ENCODE results near the gene PRICKLE1.
"Not testable (repeated sequence)": the region's sequence is repeated elsewhere in the genome, so short reads cannot be mapped to it uniquely, and the experiment has no call there.

PRICKLE1 gene

GRCh38 chr12:42556917-42557316 is 32.6 kb downstream of the PRICKLE1 start:
- no peaks in the 10 kb centered on the region for H3K4me1 ChIP-seq (ENCODE audit: control insufficient read depth, insufficient read depth, low read length)
- no peaks in the 10 kb centered on the region for H3K27me3 ChIP-seq (ENCODE audit: control insufficient read depth in 1 of 2, insufficient read depth in 2 of 2, low read length in 2 of 2)
- H3K27ac ChIP-seq (ENCODE audit: low read length), result no peak overlapping the region
- H3K4me3 ChIP-seq (ENCODE audit: low read length in 2 of 2), result no peak overlapping the region
- no peak overlapping the region for H3K9ac ChIP-seq (ENCODE audit: low read length in 2 of 2)
- no peaks in the 10 kb centered on the region for H3K9me3 ChIP-seq (ENCODE audit: control insufficient read depth in 2 of 2, low read length in 2 of 2)
- H3K36me3 ChIP-seq (ENCODE audit: control insufficient read depth in 2 of 2, insufficient read depth in 2 of 2, low read length in 2 of 2), result no peaks in the 10 kb centered on the region

- Histone ChIP-seq H3K9ac (ENCODE audit: low read length in 2 of 2) (no peak overlapping the region), H3K9me3 (ENCODE audit: control insufficient read depth in 2 of 2, low read length in 2 of 2) (no peaks in the 10 kb centered on the region), H3K36me3 (ENCODE audit: control insufficient read depth in 2 of 2, insufficient read depth in 2 of 2, low read length in 2 of 2) (no peaks in the 10 kb centered on the region), H3K4me1 (ENCODE audit: control insufficient read depth, insufficient read depth, low read length) (no peaks in the 10 kb centered on the region), H3K27ac (ENCODE audit: low read length) (no peak overlapping the region), H3K27me3 (ENCODE audit: control insufficient read depth in 1 of 2, insufficient read depth in 2 of 2, low read length in 2 of 2) (no peaks in the 10 kb centered on the region), H3K4me3 (ENCODE audit: low read length in 2 of 2) (no peak overlapping the region)
Observed at GRCh38 chr12:42552822-42553221, 36.7 kb downstream of the PRICKLE1 start.

DNA sequence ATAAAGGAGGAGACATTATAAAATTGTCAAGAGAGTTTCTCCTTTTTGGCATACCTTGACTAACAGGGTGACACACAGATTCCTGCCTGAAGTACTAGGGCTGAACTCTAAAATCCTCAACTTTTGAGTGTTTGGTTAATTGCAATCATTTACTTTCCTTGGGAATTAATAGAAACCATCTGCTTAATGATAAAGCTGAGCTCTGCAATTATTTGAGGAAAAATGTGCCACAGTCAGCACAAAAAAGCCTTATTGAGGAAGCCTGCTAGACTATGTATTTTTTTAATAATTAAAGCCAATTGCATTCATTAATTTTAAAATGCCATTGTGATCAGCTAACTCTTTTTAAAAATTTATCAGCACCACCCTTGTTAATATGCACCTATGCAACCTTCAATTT is 38.7 kb downstream of the PRICKLE1 start:
- H3K36me3 ChIP-seq (ENCODE audit: control insufficient read depth in 2 of 2, insufficient read depth in 2 of 2, low read length in 2 of 2), result no peaks in the 10 kb centered on the region
- H3K9ac ChIP-seq (ENCODE audit: low read length in 2 of 2), result no peak overlapping the region
- no peaks in the 10 kb centered on the region for H3K4me1 ChIP-seq (ENCODE audit: control insufficient read depth, insufficient read depth, low read length)
- H3K9me3 ChIP-seq (ENCODE audit: control insufficient read depth in 2 of 2, low read length in 2 of 2), result no peaks in the 10 kb centered on the region
- no peak overlapping the region for H3K4me3 ChIP-seq (ENCODE audit: low read length in 2 of 2)
- no peak overlapping the region for H3K27ac ChIP-seq (ENCODE audit: low read length)
- no peaks in the 10 kb centered on the region for H3K27me3 ChIP-seq (ENCODE audit: control insufficient read depth in 1 of 2, insufficient read depth in 2 of 2, low read length in 2 of 2)

- Histone ChIP-seq H3K4me1 (ENCODE audit: control insufficient read depth, insufficient read depth, low read length) (no peaks in the 10 kb centered on the region), H3K36me3 (ENCODE audit: control insufficient read depth in 2 of 2, insufficient read depth in 2 of 2, low read length in 2 of 2) (no peaks in the 10 kb centered on the region), H3K27ac (ENCODE audit: low read length) (no peak overlapping the region), H3K4me3 (ENCODE audit: low read length in 2 of 2) (no peak overlapping the region), H3K9ac (ENCODE audit: low read length in 2 of 2) (no peak overlapping the region), H3K9me3 (ENCODE audit: control insufficient read depth in 2 of 2, low read length in 2 of 2) (no peaks in the 10 kb centered on the region), H3K27me3 (ENCODE audit: control insufficient read depth in 1 of 2, insufficient read depth in 2 of 2, low read length in 2 of 2) (no peaks in the 10 kb centered on the region)
Observed at GRCh38 chr12:42546709-42547108, 42.8 kb downstream of the PRICKLE1 start.

- Histone ChIP-seq H3K4me1 (ENCODE audit: control insufficient read depth, insufficient read depth, low read length) (no peaks in the 10 kb centered on the region), H3K9me3 (ENCODE audit: control insufficient read depth in 2 of 2, low read length in 2 of 2) (no peaks in the 10 kb centered on the region), H3K36me3 (ENCODE audit: control insufficient read depth in 2 of 2, insufficient read depth in 2 of 2, low read length in 2 of 2) (no peaks in the 10 kb centered on the region), H3K9ac (ENCODE audit: low read length in 2 of 2) (no peak overlapping the region), H3K4me3 (ENCODE audit: low read length in 2 of 2) (no peak overlapping the region), H3K27me3 (ENCODE audit: control insufficient read depth in 1 of 2, insufficient read depth in 2 of 2, low read length in 2 of 2) (no peaks in the 10 kb centered on the region), H3K27ac (ENCODE audit: low read length) (no peak overlapping the region)
Observed at GRCh38 chr12:42541965-42542364, 47.6 kb downstream of the PRICKLE1 start.

DNA sequence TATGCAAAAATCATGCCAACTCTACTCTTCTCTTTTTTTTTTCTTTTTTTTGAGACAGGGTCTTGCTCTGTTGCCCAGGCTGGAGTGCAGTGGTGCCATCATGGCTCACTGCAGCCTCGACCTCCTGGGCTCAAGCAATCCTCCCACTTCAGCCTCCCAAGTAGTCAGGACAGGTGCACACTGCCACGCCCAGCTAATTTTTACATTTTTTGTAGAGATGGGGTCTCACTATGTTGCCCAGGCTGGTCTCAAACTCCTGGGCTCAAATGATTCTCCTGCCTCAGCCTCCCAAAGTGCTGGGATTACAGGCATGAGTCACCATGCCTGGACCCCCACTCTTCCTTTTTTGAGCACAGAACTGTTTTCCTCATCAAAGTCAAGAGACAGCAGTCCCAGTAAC is 48.2 kb downstream of the PRICKLE1 start:
- not testable (repeated sequence) for H3K9me3 ChIP-seq (ENCODE audit: control insufficient read depth in 2 of 2, low read length in 2 of 2); H3K4me1 ChIP-seq (ENCODE audit: control insufficient read depth, insufficient read depth, low read length); H3K4me3 ChIP-seq (ENCODE audit: low read length in 2 of 2); H3K27me3 ChIP-seq (ENCODE audit: control insufficient read depth in 1 of 2, insufficient read depth in 2 of 2, low read length in 2 of 2); H3K36me3 ChIP-seq (ENCODE audit: control insufficient read depth in 2 of 2, insufficient read depth in 2 of 2, low read length in 2 of 2); H3K9ac ChIP-seq (ENCODE audit: low read length in 2 of 2); H3K27ac ChIP-seq (ENCODE audit: low read length)

GRCh38 chr12:42539696-42540095 is 49.9 kb downstream of the PRICKLE1 start:
- Histone ChIP-seq H3K4me1 (ENCODE audit: control insufficient read depth, insufficient read depth, low read length) (no peaks in the 10 kb centered on the region), H3K27me3 (ENCODE audit: control insufficient read depth in 1 of 2, insufficient read depth in 2 of 2, low read length in 2 of 2) (no peaks in the 10 kb centered on the region), H3K9me3 (ENCODE audit: control insufficient read depth in 2 of 2, low read length in 2 of 2) (no peaks in the 10 kb centered on the region), H3K27ac (ENCODE audit: low read length) (no peak overlapping the region), H3K9ac (ENCODE audit: low read length in 2 of 2) (no peak overlapping the region), H3K36me3 (ENCODE audit: control insufficient read depth in 2 of 2, insufficient read depth in 2 of 2, low read length in 2 of 2) (no peaks in the 10 kb centered on the region), H3K4me3 (ENCODE audit: low read length in 2 of 2) (no peak overlapping the region)

- Histone ChIP-seq H3K27ac (ENCODE audit: low read length) (no peak overlapping the region), H3K27me3 (ENCODE audit: control insufficient read depth in 1 of 2, insufficient read depth in 2 of 2, low read length in 2 of 2) (no peaks in the 10 kb centered on the region), H3K9ac (ENCODE audit: low read length in 2 of 2) (no peak overlapping the region), H3K4me3 (ENCODE audit: low read length in 2 of 2) (no peak overlapping the region), H3K4me1 (ENCODE audit: control insufficient read depth, insufficient read depth, low read length) (peaks cover 3% of the 10 kb centered on the region), H3K36me3 (ENCODE audit: control insufficient read depth in 2 of 2, insufficient read depth in 2 of 2, low read length in 2 of 2) (no peaks in the 10 kb centered on the region), H3K9me3 (ENCODE audit: control insufficient read depth in 2 of 2, low read length in 2 of 2) (no peaks in the 10 kb centered on the region)
Observed at GRCh38 chr12:42538203-42538602, 51.3 kb downstream of the PRICKLE1 start.

DNA sequence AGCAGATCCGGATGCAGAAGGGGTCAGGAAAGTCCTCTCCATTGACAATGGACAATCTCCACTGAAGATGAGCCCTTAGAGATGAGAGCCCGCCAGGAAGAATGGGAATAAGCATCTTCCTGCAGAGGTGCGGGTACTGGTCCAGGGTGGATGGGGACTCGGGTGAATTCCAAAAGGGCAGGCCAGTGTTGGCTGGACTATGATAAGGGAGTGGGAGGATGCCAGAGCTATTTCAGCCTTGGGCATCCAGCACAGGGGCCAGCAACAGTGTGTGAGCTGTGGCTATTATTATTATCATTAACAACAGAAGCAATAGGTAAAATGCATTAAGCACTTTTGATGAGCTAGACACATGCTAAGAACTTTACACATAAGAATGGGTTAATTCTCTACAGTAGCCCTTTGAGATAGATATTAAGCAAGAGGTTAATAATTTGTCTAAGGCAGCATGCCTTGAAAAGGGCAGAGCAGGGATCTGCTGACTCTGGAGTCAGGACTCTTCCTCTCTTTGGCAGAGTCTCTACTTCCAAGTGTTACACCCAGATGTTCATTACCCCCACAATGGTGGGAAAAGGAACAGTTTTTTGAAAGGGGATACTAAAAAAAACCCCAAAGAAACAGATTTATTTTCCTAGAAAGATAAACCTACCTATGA is 55.2 kb downstream of the PRICKLE1 start:
- H3K9ac ChIP-seq (ENCODE audit: low read length in 2 of 2), result no peak overlapping the region
- H3K36me3 ChIP-seq (ENCODE audit: control insufficient read depth in 2 of 2, insufficient read depth in 2 of 2, low read length in 2 of 2), result no peaks in the 10 kb centered on the region
- no peaks in the 10 kb centered on the region for H3K9me3 ChIP-seq (ENCODE audit: control insufficient read depth in 2 of 2, low read length in 2 of 2)
- H3K27me3 ChIP-seq (ENCODE audit: control insufficient read depth in 1 of 2, insufficient read depth in 2 of 2, low read length in 2 of 2), result no peaks in the 10 kb centered on the region
- H3K27ac ChIP-seq (ENCODE audit: low read length), result no peak overlapping the region
- no peak overlapping the region for H3K4me3 ChIP-seq (ENCODE audit: low read length in 2 of 2)
- H3K4me1 ChIP-seq (ENCODE audit: control insufficient read depth, insufficient read depth, low read length), result peaks cover 3% of the 10 kb centered on the region

GRCh38 chr12:42530284-42530683 is 59.3 kb downstream of the PRICKLE1 start:
- Histone ChIP-seq H3K4me3 (ENCODE audit: low read length in 2 of 2) (no peak overlapping the region), H3K36me3 (ENCODE audit: control insufficient read depth in 2 of 2, insufficient read depth in 2 of 2, low read length in 2 of 2) (no peaks in the 10 kb centered on the region), H3K27ac (ENCODE audit: low read length) (no peak overlapping the region), H3K4me1 (ENCODE audit: control insufficient read depth, insufficient read depth, low read length) (peaks cover 3% of the 10 kb centered on the region), H3K9me3 (ENCODE audit: control insufficient read depth in 2 of 2, low read length in 2 of 2) (no peaks in the 10 kb centered on the region), H3K9ac (ENCODE audit: low read length in 2 of 2) (no peak overlapping the region), H3K27me3 (ENCODE audit: control insufficient read depth in 1 of 2, insufficient read depth in 2 of 2, low read length in 2 of 2) (no peaks in the 10 kb centered on the region)

- H3K4me3 ChIP-seq (ENCODE audit: low read length in 2 of 2), result no peak overlapping the region
- H3K9me3 ChIP-seq (ENCODE audit: control insufficient read depth in 2 of 2, low read length in 2 of 2), result no peaks in the 10 kb centered on the region
- no peaks in the 10 kb centered on the region for H3K36me3 ChIP-seq (ENCODE audit: control insufficient read depth in 2 of 2, insufficient read depth in 2 of 2, low read length in 2 of 2)
- no peaks in the 10 kb centered on the region for H3K4me1 ChIP-seq (ENCODE audit: control insufficient read depth, insufficient read depth, low read length)
- no peak overlapping the region for H3K9ac ChIP-seq (ENCODE audit: low read length in 2 of 2)
- H3K27ac ChIP-seq (ENCODE audit: low read length), result no peak overlapping the region
- no peaks in the 10 kb centered on the region for H3K27me3 ChIP-seq (ENCODE audit: control insufficient read depth in 1 of 2, insufficient read depth in 2 of 2, low read length in 2 of 2)
Observed at GRCh38 chr12:42525444-42525843, 64.1 kb downstream of the PRICKLE1 start.

All from stomach smooth muscle (tissue), 2 donors.